ENCODE measurements around the gene PXMP2.

DNA sequence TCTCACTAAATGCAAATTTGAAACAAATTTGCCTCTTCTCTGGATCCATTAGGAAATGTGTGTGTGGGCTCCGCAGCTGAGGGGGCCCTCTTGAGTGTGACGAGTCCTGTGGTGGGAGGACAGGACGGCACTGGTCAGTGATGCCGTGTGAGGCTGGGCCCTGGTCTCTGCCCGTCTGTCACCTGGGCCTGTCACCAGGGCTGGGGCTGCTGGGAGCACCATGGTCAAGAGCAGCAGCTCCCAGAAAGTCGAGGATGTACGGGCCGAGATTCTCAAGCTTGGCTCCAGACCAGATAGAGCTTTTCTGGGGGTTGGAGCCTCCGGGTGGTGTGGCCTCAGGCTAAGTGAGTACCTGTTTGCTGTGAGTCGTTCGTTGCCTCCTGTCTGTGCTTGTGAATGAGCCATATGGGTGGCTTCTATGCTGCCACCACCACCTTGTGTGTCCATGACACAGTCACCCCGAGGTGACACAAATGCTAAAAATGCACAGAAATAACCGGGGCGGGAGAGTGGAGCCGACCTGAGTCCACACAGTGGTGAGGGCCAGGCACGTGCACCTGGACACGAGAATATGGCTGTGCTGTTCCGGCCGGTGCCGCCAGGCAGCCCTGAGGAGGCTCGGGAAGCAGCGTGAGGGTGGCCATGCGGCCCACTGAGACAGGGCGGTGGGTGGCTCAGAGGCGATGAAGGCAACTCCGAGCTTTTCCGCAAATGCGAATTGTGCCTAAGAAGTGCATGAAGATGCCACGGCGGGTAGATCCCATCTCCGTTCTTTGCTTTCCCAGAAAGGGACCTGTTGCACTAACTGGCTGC lies 32.0 kb downstream of the PXMP2 start:
- TF ChIP-seq, protein P1, sequence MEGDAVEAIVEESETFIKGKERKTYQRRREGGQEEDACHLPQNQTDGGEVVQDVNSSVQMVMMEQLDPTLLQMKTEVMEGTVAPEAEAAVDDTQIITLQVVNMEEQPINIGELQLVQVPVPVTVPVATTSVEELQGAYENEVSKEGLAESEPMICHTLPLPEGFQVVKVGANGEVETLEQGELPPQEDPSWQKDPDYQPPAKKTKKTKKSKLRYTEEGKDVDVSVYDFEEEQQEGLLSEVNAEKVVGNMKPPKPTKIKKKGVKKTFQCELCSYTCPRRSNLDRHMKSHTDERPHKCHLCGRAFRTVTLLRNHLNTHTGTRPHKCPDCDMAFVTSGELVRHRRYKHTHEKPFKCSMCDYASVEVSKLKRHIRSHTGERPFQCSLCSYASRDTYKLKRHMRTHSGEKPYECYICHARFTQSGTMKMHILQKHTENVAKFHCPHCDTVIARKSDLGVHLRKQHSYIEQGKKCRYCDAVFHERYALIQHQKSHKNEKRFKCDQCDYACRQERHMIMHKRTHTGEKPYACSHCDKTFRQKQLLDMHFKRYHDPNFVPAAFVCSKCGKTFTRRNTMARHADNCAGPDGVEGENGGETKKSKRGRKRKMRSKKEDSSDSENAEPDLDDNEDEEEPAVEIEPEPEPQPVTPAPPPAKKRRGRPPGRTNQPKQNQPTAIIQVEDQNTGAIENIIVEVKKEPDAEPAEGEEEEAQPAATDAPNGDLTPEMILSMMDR (IDR thresholded peaks at IDR 0.05) = no peak
- TF ChIP-seq POLR2A (IDR thresholded peaks at IDR 0.05) (no peak), POLR2AphosphoS5 (IDR thresholded peaks at IDR 0.05) (no peak)
